Cardiac fibroblast (primary cell): ENCODE results near the gene MESP1.

Experiments used
- DNase-seq, 2 donors: peaks; one replicate each; pipeline versions ENCODE4 v3.0.0 to v3.0.0-alpha.2; 2010; ENCODE audit warnings: low read depth in 2 of 2
- H3K4me3 ChIP-seq, 2 donors: replicated peaks in 1 of 2; 1 replicate in 1 of 2; 2 replicates in 1 of 2; pipeline ENCODE4 v1.5.1; 2011; ENCODE audit warnings: low read depth in 2 of 2, low read length in 2 of 2, mild to moderate bottlenecking in 2 of 2, moderate library complexity in 1 of 2
- CTCF ChIP-seq: IDR thresholded peaks from one replicate; pipeline ENCODE4 v1.5.1; 2011; ENCODE audit warnings: low read depth, mild to moderate bottlenecking, low read length, inconsistent platforms

The MESP1 gene

GRCh38 chr15:89766357-89767311 lies 15.6 kb upstream of the MESP1 start:
- no peak overlapping the region for H3K4me3 ChIP-seq
- DNase-seq: no peak
- no peak for TF ChIP-seq CTCF

- TF ChIP-seq CTCF: no peak
- DNase-seq: no peak
- no peak overlapping the region for H3K4me3 ChIP-seq
Observed at GRCh38 chr15:89765694-89766093, 14.6 kb upstream of the MESP1 start.

GRCh38 chr15:89761929-89762328 lies 10.9 kb upstream of the MESP1 start:
- no peak for DNase-seq
- TF ChIP-seq CTCF: no peak
- H3K4me3 ChIP-seq: no peak overlapping the region

GRCh38 chr15:89761009-89761831 lies 10.2 kb upstream of the MESP1 start:
- H3K4me3 ChIP-seq: no peak overlapping the region
- no peak for DNase-seq
- no peak for TF ChIP-seq CTCF

GRCh38 chr15:89760303-89761008 lies 9.4 kb upstream of the MESP1 start:
- peak; percentile 100 for TF ChIP-seq CTCF
- peak; percentile 77 to 81 for DNase-seq
- no peak overlapping the region for H3K4me3 ChIP-seq

GRCh38 chr15:89759835-89760234 lies 8.8 kb upstream of the MESP1 start:
- no peak for DNase-seq
- no peak for TF ChIP-seq CTCF
- H3K4me3 ChIP-seq: no peak overlapping the region
